ENCODE data around the gene CREBL2.

GRCh38 chr12:12612358-12612757, 682 bp downstream of the CREBL2 start:
- no peak for TF ChIP-seq ZNF274 (IDR thresholded peaks at IDR 0.05; ENCODE audit: insufficient read depth, insufficient read length)
- no peak for TF ChIP-seq E2F4 (IDR thresholded peaks at IDR 0.05; ENCODE audit: low read depth, low read length)
- no peak for TF ChIP-seq ESRRA (IDR thresholded peaks at IDR 0.05; ENCODE audit: low read length)
- TF ChIP-seq RFX5 (IDR thresholded peaks at IDR 0.05; ENCODE audit: low read depth, low read length): no peak

Data from GM12878 (cell line).